ENCODE results near the gene ADORA1.

GRCh38 chr1:203178083-203178482 is 50.6 kb downstream of the ADORA1 start:
- TF ChIP-seq POLR2AphosphoS5 (IDR thresholded peaks at IDR 0.05; ENCODE audit: insufficient read depth, low read depth, low read length): no peak
- TF ChIP-seq, protein P1, sequence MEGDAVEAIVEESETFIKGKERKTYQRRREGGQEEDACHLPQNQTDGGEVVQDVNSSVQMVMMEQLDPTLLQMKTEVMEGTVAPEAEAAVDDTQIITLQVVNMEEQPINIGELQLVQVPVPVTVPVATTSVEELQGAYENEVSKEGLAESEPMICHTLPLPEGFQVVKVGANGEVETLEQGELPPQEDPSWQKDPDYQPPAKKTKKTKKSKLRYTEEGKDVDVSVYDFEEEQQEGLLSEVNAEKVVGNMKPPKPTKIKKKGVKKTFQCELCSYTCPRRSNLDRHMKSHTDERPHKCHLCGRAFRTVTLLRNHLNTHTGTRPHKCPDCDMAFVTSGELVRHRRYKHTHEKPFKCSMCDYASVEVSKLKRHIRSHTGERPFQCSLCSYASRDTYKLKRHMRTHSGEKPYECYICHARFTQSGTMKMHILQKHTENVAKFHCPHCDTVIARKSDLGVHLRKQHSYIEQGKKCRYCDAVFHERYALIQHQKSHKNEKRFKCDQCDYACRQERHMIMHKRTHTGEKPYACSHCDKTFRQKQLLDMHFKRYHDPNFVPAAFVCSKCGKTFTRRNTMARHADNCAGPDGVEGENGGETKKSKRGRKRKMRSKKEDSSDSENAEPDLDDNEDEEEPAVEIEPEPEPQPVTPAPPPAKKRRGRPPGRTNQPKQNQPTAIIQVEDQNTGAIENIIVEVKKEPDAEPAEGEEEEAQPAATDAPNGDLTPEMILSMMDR (IDR thresholded peaks at IDR 0.05; ENCODE audit: extremely low read depth in 1 of 2, insufficient read depth in 1 of 2, low read depth in 1 of 2, low read length in 2 of 2): no peak
